Right renal cortex interstitium (tissue), 3 donors: ENCODE data around the gene NTSR2. TPM values are rescaled to one million over a fixed set of nuclear protein-coding genes. Genes with fewer than 3 reads are reported as not detected.

Source experiments
- DNase-seq, 3 donors: peaks; one replicate each; pipeline ENCODE4 v3.0.0-alpha.2; 2013; ENCODE audit warnings: low read depth in 3 of 3, low spot score in 2 of 3
- polyA plus RNA-seq, 3 donors: library from polyadenylated mRNA; unstranded; fragments of 120-200 nt; gene quantifications; one replicate each; pipeline ENCODE4 v1.2.1, GENCODE V29; 2013; ENCODE audit not compliant: insufficient read length in 3 of 3

The NTSR2 gene
- polyA plus RNA-seq, 3 donors: not detected

- DNase-seq: no peak
Observed at GRCh38 chr2:11659115-11659475, 10.9 kb downstream of the NTSR2 start.

DNA sequence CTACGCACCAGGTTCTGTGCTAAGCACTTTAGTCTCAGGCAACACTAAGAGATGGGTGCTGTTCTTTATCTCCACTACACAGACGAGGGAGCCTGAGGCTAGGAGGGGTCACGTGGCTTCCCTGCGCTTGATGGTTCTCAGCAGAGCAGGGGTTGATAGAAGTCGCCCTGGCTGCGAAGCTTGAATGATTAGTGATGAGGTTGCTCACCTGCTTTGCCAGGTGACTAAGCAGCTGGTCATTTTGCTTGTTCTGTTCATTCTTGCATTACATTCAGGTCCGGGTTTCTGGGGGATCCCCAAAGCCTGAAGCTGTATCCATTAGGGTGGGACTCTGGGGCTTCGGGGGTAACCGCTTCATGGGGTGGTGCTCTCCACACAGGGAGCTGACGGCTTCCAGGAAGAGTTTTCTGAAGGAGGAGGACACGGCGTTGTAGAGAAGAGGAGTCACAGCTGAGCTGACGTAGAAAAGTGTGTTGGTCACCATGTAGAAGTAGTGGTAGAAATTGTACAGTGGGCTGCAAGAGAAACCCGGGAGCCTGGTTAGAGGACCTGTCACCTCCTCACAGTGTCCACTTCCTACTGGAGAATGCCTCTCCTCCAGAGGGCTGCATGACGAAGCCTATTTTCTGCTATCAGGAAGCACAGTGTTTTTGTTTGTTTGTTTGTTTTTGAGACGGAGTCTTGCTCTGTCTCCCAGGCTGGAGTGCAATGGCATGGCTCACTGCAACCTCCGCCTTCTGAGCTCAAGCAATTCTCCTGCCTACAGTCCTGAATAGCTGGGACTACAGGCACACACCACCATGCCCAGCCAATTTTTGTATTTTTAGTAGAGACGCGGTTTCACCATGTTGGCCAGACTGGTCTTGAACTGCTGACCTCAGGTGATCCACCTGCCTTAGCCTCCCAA is 11.5 kb downstream of the NTSR2 start:
- no peak for DNase-seq

- no peak for DNase-seq
Observed at GRCh38 chr2:11657646-11658045, 12.3 kb downstream of the NTSR2 start.

- DNase-seq: no peak
Observed at GRCh38 chr2:11657195-11657594, 12.8 kb downstream of the NTSR2 start.

- no peak for DNase-seq
Observed at GRCh38 chr2:11656671-11657101, 13.3 kb downstream of the NTSR2 start.

GRCh38 chr2:11656252-11656651 is 13.7 kb downstream of the NTSR2 start:
- DNase-seq: no peak

GRCh38 chr2:11655495-11655894 is 14.5 kb downstream of the NTSR2 start:
- DNase-seq: no peak

DNA sequence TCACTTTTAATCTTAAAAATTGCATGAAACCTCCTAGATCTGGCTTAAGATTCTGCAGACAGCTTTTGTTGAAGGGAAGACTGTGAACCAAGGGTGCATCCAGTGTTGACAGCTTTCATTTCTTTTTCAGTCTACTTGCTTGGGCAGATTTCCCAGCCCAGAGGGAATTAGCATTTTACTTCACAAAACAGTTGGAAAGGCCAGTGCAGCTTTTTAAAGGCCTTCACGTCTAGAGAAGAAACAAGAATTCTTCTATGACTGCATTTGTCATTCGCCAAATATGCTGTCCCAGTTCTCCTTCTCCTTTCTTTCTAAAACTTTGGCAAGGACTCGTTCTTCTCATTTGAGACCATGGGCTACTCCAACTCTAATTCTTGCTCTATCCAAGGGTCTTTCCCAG is 17.4 kb downstream of the NTSR2 start:
- no peak for DNase-seq

DNA sequence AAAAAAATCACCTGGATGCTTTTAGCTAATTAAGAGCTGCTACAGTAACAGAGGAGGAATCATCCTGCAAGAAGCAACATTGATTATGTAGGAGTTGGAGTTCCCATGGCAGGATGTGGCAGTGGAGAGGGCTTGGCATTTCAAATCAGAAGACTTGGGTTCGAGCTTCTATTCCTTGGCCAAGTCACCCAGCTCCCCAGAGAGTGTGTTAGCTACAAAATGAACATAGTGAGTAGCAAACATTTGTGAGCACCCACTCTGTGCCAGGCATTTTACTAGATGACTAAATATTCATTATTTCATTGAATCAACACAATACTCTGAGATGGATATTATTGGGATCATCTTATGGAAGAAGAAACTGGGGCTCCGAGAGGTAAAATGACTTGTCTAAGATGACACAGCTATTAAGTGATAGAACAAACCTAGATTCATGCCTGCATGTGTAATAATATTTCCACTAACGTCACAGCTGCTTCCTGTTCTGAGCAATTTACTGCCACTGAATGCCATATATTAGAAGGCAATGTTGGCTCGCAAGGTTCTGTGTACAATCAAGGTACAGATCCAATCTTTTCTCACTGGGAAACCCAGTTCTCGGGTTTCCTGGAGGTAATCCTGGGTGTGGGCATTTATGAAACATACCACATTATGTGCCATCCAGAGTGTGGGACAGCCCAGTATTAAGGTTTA is 18.0 kb downstream of the NTSR2 start:
- DNase-seq: no peak

- DNase-seq: no peak
Observed at GRCh38 chr2:11649093-11649492, 20.9 kb downstream of the NTSR2 start.

- no peak for DNase-seq
Observed at GRCh38 chr2:11647834-11648600, 22.0 kb downstream of the NTSR2 start.

GRCh38 chr2:11646530-11646929 is 23.5 kb downstream of the NTSR2 start:
- DNase-seq: no peak

GRCh38 chr2:11644293-11644692 is 25.7 kb downstream of the NTSR2 start:
- DNase-seq: no peak

- DNase-seq: no peak
Observed at GRCh38 chr2:11642972-11643371, 27.0 kb downstream of the NTSR2 start.

GRCh38 chr2:11640132-11640531 is 29.9 kb downstream of the NTSR2 start:
- no peak for DNase-seq

DNA sequence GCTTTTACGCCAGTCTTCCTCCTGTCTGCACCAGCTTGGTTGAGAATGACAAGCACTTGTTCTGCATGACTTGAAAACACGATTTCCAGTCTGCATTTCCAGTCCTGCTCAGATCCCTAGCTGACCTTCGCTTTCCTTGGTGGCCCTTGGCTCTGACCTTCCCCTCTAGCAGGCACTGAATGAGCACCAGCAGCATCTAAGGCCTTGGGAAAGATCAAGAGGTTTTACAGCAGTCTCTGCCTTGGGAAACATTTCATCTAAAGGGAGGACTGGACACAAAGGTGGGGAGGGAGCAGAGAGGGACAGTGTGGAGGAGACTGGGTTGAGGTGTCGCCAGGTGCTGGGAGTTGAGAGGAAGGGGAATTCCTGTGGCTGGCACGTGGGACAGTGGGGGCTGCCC is 30.5 kb downstream of the NTSR2 start:
- no peak for DNase-seq

- no peak for DNase-seq
Observed at GRCh38 chr2:11637546-11637945, 32.4 kb downstream of the NTSR2 start.

GRCh38 chr2:11636593-11637295 is 33.3 kb downstream of the NTSR2 start:
- no peak for DNase-seq

- DNase-seq: no peak
Observed at GRCh38 chr2:11635141-11635540, 34.9 kb downstream of the NTSR2 start.

DNA sequence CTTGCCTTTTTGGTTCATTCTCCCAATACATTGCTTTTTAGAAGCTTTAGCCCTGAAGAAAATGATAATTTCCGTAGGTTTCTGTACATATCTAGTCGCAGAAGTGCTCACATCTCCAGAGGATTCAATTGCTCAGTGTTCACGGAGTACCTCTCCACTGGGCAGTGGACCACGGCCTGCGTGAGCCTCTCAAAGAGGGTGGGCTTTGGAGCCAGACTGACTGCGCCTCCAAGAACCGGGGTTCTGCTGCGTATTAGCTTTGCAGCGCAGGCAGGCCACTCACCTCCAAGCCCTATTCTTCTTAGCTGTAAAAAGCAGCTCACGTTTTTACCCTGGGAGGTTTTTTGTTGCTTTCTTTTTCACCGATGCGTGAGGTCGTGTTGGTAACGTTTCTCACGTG is 35.4 kb downstream of the NTSR2 start:
- DNase-seq: no peak
